HG03469 (cell line): ENCODE data around the gene TNPO3.
A peak's percentile ranks its signal among the peaks of the same experiment; 100 is the strongest.
"Not testable (repeated sequence)": the region's sequence is repeated elsewhere in the genome, so short reads cannot be mapped to it uniquely, and the experiment has no call there.

Experiments used
- ATAC-seq: cut with Tn5 transposase; IDR thresholded peaks from one replicate; pipeline ENCODE4 v1.9.1; 2021; ENCODE audit warnings: mild to moderate bottlenecking, moderate library complexity, moderate number of reproducible peaks; ENCODE audit not compliant: unreplicated experiment

TNPO3 gene

DNA sequence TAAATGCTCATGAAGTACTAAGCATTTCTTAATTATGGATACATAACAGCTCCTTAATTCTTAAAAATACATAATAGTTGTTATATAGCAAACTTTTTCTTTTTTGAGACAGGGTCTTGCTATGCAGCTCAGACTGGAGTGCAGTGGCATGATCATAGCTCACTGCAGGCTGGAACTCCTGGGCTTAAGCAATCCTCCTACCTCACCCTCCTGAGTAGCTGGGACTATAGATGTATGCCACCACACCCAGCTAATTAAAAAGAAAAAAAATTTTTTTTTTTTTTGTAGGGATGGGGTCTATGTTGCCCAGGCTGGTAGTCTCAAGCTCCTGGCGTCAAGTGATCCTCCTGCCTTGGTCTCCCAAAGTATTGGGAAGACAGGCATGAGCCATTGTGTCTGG, 86.3 kb downstream of the TNPO3 start:
- no peak for ATAC-seq

DNA sequence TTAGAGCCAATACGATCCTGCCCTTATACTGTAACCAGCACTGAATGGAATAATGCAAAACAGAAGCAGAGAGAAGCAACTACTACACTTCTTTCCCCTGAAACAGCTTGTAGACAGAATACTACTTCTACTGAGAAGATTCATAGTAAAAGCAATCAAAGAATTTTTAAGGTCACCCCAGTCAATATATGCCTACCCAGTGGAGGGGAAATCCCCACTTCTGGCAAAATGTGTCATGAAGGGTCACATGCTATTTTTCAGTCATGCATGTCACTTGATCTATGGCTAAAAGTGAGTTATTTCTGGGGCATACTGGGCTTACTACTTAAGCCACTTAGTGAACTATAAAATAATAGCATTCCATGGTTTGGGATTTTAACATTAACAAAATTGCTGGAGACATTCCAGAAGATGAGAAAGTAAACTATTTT, 91.6 kb downstream of the TNPO3 start:
- ATAC-seq, result peak; percentile 55

DNA sequence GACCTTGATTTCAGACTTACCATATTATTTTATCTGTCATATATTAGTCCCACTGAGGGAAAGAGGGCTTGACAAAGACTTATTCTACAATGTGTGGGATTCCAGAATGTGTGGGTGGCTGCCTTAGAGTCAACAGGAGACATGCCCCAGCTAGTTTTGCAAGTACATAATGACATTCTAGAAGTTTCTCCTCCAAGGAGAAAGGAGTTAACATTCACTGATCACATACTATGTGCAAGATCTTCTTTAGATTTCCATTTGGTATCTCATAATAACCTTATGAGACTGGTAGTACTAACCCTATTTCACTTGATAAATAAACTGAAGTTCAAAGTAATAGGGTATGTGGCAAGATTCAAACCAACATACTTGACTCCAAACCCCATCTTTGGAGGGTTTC, 92.0 kb downstream of the TNPO3 start:
- peak; percentile 11 for ATAC-seq

DNA sequence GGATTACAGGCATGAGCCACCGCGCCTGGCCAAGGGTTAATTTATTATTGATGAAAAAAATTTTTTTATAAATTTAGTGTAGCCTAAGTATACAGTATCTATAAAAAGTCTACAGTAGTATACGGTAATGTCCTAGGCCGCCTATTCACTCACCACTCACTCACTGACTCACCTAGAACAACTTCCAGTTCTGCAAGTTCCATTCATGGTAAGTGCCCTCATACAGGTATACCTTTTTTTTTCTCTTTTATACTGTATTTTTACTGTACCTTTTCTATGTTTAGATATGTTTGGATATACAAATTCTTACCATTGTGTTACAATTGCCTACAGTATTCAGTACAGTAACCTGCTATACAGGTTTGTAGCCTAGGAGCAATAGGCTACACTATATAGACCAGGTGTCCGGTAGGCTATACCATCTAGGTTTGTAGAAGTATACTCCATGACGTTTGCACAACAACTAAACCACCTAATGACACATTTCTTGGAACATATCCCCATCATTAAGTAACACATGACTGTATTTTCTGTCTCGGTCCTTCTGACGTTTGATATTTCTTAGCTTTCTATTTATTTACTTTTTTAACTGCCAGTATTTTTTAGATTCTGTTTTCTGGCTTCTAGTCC, 93.8 kb downstream of the TNPO3 start:
- ATAC-seq, result no peak

DNA sequence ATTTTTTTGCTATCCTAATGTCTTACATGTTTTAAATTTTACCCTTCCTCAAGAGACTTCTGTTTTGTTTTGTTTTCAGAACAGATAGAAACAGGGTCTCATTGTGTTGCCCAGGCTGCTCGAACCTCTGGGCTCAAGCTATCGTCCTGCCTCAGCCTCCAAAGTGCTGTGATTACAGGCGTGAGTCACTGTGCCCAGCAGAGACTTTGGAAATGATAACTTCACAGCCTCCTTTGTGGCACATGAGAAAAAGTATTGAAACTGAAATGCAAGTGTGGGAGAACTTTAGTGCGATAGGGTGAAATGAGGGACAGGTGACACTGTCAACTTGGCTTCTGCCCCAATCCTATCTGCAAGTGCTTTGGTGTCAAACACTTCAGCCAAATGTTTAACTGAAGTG, 95.6 kb downstream of the TNPO3 start:
- no peak for ATAC-seq

DNA sequence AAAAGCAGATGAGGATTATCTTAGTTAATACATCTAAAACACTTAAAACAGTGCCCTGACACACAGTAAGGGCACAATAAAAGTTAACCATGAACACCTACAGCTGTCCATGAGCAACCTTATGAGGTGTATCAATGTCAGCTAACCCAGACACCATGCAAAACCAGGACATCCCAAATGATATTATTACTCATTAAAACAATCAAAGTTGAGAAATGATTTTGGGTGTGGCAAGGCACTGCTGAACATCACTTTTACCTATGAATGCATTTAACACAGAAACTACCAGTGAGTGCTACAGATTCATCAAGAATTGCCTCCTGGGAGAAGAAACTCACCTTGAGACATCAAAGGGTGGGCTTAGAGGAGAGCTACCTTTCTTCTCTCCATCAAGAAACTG, 98.9 kb downstream of the TNPO3 start:
- ATAC-seq, result no peak

DNA sequence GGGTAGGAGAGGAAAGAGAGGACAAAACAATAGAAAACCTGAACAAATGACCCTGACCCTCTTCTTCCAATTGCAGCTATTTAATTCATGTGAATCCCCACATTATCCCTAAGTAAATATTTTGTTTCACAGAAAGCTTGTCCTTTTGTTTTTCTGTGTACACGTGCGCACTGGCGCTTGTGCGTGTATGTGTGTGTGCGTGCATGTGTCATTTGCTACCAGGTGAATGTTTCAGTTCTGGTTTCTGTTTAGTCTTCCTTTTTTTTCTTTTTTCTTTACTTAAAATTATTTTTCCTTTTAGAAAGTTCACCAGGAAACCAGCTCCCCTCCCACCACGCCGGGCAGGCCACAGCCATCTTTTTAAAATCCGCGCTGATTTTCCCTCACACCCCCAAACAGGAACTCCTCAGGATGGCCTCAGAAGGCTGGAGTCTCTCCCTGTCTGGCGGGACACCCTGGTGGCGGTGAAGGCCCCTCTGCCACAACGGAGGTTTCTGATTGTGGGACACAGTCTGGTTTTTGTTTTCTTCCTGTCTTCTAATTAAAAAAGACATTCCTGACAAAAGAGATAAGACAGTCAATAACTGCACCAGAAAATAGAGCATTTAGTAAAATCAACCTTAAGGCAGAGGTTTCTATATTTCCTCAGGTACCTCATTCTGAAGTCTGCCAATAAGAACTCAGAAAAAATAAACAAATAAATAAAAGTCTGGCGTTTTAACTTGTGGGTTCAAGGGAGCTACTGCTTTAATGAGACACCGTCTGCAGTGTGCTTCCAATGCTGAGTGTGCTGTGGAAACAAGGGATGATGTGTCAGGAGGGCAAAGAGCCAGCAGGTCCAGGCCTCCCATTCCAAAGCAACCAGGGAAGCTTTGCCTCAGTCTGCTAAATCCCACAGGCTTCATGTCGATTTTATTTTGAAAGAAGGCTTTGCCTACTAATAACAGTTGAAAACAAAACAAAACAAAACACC, 99.8 kb downstream of the TNPO3 start:
- ATAC-seq, result no peak

DNA sequence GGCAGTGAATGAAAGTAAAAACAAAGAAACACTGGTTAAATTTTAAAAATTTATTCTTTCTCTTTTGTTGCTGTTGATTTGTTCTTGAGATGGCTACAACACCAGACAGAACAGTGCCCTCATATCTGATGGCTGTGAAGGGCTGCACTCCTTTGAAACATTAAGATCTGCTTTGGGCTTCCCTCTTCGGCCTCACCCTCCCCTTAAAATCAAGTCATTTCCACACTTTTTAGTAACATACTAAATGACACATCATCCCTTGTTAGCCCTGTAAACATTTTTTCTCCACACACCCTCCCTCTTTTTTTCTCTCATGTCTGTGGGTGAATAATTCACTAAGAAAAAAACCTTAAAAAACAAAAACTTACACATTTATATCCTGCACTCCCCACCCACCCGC, 100.8 kb downstream of the TNPO3 start:
- ATAC-seq, result no peak

DNA sequence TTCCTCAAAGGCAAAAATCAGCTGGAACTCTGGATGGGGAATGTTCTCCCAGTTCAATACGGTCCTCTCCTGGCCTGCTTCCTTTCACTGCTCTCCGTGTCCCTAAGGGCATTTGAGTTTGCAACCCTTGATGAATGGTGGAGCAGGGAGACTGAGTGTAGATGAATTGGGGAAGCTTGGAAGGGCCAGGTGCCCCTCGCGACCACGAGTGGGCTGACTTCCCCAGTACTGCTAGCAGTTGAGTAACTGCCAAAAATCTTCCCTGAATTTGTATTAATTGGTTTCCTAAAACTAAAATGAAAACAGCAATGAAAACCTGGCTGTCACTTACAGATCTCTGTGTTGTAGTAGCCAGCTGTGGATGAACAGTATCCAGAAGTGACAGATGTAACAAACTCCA, 103.6 kb downstream of the TNPO3 start:
- no peak for ATAC-seq

DNA sequence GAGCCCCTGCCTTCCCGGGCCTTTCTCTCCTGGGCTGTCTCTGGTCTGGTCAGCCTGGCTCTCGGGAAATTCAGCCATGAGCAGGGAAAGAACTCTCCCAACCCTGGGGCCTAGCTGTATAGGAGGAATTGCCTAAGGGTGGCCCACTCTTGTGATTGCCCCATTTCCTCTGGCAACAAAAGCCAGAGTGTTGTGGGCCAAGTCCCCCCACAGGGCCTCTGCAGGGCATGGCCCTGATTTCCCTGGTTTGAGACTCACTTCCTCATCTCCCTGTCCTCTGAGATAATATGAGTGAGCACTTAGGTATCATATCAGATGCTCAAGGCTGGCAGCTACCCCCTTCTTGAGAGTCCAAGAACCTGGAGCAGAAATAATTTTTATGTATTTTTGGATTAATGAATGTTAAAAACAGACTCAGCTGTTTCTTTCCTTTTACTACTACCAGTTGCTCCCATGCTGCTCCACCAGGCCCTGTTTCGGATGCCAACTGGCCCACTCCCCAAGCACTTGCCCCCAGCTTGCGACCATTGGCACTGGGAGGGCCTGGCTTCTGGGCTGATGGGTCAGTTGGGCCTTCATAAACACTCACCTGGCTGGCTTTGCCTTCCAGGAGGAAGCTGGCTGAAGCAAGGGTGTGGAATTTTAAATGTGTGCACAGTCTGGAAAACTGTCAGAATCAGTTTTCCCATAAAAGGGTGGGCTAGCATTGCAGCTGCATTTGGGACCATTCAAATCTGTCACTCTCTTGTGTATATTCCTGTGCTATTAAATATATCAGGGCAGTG, 105.7 kb downstream of the TNPO3 start:
- ATAC-seq, result no peak

DNA sequence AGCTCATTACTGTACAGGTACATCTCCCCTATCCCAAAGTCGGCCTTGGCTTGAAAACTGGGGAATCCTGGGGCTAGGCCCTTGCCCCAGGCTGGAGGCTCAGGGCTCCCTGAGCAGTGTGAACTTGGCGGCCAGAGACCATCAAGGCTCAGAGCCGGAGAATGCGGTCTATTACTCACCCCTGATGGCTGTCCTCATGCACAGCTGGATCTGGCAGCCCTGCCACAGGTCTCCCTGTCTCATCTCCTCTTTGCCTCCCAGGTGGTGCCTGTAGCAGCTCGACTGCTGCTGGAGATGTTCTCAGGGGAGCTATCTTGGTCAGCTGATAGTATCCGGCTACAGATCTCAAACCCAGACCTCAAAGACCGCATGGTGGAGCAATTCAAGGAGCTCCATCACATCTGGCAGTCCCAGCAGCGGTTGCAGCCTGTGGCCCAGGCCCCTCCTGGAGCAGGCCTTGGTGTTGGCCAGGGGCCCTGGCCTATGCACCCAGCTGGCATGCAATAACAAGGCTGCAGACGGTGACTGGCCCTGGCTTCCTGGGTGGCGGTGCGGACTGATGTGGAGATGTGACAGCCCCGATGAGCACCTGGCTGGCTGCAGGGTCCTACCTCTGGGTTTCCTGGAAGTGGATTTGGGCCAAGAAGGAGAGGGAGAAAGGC, 106.5 kb downstream of the TNPO3 start:
- ATAC-seq, result no peak

DNA sequence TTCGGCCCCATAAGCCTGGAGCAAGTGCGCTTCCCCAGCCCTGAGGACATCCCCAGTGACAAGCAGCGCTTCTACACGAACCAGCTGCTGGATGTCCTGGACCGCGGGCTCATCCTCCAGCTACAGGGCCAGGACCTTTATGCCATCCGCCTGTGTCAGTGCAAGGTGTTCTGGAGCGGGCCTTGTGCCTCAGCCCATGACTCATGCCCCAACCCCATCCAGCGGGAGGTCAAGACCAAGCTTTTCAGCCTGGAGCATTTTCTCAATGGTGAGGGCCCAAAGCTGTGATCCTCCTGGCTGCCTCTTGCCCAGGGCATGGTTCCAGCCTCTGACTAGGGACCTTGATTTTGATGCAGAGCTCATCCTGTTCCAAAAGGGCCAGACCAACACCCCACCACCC, 107.1 kb downstream of the TNPO3 start:
- no peak for ATAC-seq

DNA sequence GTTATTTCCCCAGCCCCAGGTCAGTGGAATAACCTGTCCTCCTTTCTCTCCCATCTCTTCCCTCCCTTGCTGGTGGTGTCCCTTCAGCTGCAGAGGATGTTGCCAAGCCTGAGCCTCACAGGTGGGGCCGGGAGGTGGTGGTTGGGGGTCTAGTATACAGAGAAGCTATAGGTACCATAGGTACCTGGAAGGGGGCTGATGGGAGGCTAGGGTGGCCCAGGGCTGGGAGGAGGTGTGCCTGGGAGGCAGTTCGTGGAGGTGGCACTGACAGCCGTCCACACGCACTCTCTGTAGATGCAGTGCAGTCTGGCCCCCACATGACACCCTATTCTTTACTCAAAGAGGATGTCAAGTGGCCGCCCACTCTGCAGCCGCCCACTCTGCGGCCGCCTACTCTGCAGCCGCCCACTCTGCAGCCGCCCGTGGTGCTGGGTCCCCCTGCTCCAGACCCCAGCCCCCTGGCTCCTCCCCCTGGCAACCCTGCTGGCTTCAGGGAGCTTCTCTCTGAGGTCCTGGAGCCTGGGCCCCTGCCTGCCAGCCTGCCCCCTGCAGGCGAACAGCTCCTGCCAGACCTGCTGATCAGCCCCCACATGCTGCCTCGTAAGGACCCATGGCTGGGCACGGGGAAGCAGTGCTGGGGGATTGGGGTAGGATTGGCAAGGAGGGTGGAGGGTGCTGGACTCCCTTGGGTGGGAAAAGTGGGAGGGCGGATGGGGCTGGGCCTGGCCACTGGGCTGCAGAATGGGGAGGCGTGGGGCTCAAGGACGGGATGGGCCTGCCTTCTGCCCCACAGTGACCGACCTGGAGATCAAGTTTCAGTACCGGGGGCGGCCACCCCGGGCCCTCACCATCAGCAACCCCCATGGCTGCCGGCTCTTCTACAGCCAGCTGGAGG, 107.7 kb downstream of the TNPO3 start:
- ATAC-seq, result no peak

DNA sequence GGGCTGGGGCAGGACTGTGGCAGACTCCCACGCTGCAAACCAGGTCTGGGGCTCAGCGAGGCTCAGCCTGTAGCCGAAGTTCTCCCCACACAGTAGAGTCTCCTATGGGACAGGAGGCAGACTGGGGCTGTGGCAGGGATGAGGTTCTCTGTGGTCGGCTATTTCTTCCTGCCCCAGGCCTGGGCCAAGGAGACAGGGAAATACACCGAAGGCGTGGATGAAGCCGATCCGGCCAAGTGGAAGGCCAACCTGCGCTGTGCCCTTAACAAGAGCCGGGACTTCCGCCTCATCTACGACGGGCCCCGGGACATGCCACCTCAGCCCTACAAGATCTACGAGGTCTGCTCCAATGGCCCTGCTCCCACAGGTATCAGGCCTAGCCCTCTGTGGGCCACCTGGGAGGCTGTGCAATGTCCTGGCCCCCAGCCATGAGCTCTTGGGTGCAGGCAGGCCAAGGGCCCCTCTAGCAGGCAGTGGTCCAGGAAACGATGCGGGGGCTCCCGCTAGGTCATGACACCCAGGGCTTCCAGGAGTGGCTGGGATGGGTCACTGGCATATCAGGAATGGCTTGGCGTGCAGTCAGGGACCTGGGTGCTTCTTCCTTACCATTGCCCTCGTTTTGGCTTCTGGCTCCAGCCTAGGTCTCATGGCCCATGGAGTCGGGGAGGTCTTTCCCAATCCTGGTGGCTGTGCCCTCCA, 109.1 kb downstream of the TNPO3 start:
- ATAC-seq, result no peak

DNA sequence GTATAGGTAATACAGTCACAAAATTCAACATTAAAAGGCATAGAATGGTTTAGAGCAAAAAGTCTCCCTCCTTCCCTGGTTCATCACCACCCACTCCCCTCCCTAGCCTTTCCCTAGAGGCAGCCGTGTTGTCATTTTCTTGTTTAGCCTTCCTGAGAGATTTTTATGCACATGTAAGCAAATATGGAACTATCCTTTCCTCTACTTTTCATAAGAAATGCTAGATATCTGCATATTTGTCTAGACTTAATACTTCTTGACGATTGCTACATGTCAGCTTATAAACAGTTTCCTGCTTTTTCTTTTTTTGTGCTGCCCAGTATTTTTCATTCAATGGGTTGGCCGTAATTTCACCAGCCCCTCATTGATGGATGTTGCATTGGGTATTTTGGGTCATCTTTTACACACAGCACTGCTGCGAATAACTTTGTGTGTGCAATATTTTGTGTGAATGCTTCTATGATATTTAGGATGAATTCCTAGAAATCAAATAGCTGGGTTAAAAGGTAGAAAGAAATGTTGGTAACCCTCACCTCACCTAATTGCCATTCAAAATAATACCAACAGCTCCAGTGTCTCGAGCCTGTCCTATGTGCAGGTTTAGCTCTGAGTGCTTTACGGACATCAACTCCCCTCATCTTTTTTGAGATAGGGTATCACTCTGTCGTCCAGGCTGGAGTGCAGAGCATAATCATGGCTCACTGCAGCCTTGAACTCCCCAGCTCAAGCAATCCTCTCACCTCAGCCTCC, 110.2 kb downstream of the TNPO3 start:
- no peak for ATAC-seq

DNA sequence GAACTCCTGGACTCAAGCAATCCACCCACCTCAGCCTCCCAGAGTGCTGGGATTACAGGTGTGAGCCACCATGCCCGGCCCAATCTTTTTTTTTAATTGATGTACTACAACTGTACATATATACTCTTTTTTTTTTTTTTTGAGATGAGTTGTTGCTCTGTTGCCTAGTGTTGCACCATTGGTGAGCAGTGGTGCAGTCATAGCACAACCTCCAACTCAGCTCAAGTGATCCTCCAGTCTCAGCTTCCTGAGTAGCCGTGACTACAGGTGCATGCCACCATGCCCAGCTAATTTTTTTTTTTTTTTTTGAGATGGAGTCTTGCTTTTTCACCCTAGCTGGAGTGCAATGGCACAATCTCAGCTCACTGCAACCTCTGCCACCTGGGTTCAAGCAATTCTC, 111.7 kb downstream of the TNPO3 start:
- ATAC-seq, result not testable (repeated sequence)

DNA sequence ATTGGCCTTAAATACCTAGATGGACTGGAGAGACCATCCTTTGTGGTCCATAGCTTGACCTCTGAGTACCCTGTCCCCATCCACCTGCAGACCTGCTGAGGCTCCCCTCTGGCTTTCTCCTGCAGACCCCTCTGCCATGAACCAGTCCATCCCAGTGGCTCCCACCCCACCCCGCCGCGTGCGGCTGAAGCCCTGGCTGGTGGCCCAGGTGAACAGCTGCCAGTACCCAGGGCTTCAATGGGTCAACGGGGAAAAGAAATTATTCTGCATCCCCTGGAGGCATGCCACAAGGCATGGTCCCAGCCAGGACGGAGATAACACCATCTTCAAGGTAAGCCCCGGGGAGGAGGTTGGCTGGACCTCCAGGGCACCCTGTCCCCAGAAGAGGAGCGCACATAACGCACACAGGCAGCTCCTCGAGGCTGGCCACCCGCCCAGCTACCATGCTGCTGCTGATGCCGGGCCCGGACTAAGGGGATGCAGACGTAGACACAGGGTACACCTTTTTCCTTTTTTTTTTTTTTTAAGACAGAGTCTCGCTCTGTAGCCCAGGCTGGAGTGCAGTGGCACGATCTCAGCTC, 112.9 kb downstream of the TNPO3 start:
- ATAC-seq, result no peak

DNA sequence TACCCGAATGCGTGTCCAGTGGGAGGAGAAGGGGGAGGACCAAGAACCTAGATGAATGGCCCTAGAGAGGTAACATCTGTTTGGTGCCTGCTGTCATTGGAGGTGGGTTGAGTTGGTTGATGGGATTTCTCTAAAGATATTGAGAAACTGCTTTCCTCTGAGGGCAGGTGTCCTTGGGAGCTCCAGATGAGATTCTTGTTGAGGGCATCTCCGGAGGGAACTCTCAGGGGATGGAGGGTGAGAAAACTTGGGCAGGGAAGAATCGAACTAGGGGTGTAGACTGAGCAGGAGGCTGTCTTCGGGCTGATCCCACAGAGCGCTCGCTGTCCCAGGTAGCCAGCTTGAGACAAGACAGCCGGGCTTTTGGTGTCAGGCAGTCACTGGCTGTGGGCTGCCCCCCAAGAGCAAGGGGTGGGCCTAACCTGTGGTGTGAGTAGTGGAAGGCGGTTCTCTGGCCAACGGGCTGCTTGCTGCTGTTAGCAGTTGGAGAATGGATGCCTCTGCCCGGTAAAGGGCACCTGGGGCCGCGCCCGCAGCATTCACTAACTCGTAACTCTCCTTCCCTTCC, 113.5 kb downstream of the TNPO3 start:
- no peak for ATAC-seq
